ENCODE measurements around the gene CACFD1.

Gene CACFD1

DNA sequence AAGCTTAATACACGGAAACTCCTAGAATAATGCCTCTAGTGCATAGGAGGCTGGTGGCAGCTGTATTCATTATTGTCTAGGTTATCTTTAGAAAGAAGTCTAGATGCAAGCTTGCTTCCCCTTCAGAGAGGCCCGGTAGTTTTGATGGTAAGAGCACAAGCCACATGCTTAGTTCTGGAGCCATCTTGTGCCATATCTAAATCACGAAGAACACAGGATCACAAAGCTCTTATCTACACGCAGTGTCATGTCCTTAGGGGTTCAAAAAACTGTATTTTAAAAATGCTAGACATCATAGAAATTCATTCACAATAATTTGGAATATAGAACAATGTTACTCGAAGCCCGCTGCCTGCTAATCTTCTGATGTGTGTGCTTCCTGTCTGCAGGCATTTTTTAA, 6.2 kb downstream of the CACFD1 start:
- no peaks in the 10 kb centered on the region for H3K4me1 ChIP-seq (ENCODE audit: control insufficient read depth in 1 of 2, insufficient read depth in 1 of 2, low read depth in 1 of 2, low read length in 1 of 2)
- no peaks in the 10 kb centered on the region for H3K9me3 ChIP-seq
- H3K36me3 ChIP-seq = no peaks in the 10 kb centered on the region
- no peak overlapping the region for H3K4me3 ChIP-seq (ENCODE audit: low read depth in 1 of 2, low read length in 1 of 2)
- H3K27ac ChIP-seq = no peak overlapping the region
- TF ChIP-seq CTCF (IDR thresholded peaks at IDR 0.05) = no peak
- peaks cover 30% of the 10 kb centered on the region for H3K27me3 ChIP-seq

- Histone ChIP-seq H3K36me3 (no peaks in the 10 kb centered on the region), H3K9me3 (no peaks in the 10 kb centered on the region), H3K4me3 (ENCODE audit: low read depth in 1 of 2, low read length in 1 of 2) (no peak overlapping the region), H3K27ac (no peak overlapping the region), H3K27me3 (peaks cover 19% of the 10 kb centered on the region), H3K4me1 (ENCODE audit: control insufficient read depth in 1 of 2, insufficient read depth in 1 of 2, low read depth in 1 of 2, low read length in 1 of 2) (no peaks in the 10 kb centered on the region)
- TF ChIP-seq CTCF (IDR thresholded peaks at IDR 0.05) = no peak
Observed at GRCh38 chr9:133467101-133467500, 7.3 kb downstream of the CACFD1 start.

GRCh38 chr9:133468374-133468773, 8.6 kb downstream of the CACFD1 start:
- Histone ChIP-seq H3K9me3 (no peaks in the 10 kb centered on the region), H3K4me1 (ENCODE audit: control insufficient read depth in 1 of 2, insufficient read depth in 1 of 2, low read depth in 1 of 2, low read length in 1 of 2) (no peaks in the 10 kb centered on the region), H3K27me3 (peaks cover 7% of the 10 kb centered on the region), H3K4me3 (ENCODE audit: low read depth in 1 of 2, low read length in 1 of 2) (no peak overlapping the region), H3K36me3 (no peaks in the 10 kb centered on the region), H3K27ac (no peak overlapping the region)
- TF ChIP-seq CTCF (IDR thresholded peaks at IDR 0.05) = no peak

DNA sequence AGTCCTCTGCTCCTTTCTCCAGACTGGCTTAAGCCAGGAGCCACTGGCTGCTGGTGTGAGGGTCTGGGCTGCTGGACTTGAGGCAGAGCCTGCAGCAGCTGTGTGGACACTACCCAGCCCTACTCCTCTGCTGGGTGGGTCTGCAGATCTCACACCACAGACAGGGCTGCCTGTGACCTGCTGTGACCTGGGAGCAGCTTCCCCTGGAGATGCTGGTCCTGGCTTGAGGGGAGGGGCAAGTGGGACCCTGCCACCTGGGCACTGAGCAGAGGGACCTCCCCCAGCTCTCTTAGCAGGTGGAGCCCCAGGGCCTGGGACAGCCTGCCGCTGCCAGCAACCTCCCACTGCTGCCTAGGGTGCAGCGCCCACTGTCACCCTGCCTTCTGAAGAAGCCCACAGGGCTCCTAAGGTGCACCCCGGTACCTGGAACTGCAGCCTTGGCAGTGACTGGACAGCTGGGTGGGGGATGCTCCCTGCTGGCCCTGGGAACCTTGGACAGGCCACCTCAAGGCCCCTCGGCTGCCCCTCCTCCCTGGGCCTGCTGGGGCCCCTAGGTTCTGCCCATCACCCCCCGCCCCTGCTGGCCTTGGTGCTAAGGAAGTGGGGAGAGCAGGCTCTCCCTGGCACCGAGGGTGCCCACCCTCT, 9.1 kb downstream of the CACFD1 start:
- H3K4me1 ChIP-seq (ENCODE audit: control insufficient read depth in 1 of 2, insufficient read depth in 1 of 2, low read depth in 1 of 2, low read length in 1 of 2) = no peaks in the 10 kb centered on the region
- no peaks in the 10 kb centered on the region for H3K36me3 ChIP-seq
- no peak for TF ChIP-seq CTCF (IDR thresholded peaks at IDR 0.05)
- no peak overlapping the region for H3K4me3 ChIP-seq (ENCODE audit: low read depth in 1 of 2, low read length in 1 of 2)
- H3K27me3 ChIP-seq = peaks cover 6% of the 10 kb centered on the region
- no peaks in the 10 kb centered on the region for H3K9me3 ChIP-seq
- H3K27ac ChIP-seq = no peak overlapping the region

DNA sequence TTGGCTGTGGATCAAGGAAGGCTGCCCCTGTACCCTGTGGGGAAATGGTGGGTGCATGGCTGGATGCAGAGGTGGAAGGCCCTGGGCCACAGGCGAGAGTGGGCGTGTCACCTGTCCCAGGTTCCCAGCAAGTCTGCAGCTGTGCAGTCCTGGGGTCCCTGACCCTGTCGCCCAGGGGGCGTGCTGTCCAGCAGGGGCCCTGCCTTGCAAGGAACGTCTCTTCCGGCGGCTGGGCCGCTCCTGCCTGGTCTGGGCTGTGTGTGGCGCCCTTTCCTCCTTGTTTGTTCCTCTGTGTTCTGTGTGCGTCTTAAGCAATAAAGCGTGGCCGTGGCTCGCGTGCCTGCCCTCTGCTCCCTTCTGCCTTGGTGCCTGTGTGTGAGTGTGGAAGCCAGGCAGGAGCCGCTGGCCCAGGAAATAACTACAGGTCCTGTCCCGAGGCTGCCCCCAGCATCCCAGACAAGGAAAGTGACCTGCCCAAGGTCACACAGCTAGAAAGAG, 10.7 kb downstream of the CACFD1 start:
- no peak overlapping the region for H3K4me3 ChIP-seq (ENCODE audit: low read depth in 1 of 2, low read length in 1 of 2)
- no peaks in the 10 kb centered on the region for H3K4me1 ChIP-seq (ENCODE audit: control insufficient read depth in 1 of 2, insufficient read depth in 1 of 2, low read depth in 1 of 2, low read length in 1 of 2)
- peaks cover 17% of the 10 kb centered on the region for H3K27me3 ChIP-seq
- no peak for TF ChIP-seq CTCF (IDR thresholded peaks at IDR 0.05)
- H3K9me3 ChIP-seq = no peaks in the 10 kb centered on the region
- H3K36me3 ChIP-seq = no peaks in the 10 kb centered on the region
- H3K27ac ChIP-seq = no peak overlapping the region

Data from neutrophil (primary cell).